ENCODE results near the gene DPH6.

DPH6 gene

DNA sequence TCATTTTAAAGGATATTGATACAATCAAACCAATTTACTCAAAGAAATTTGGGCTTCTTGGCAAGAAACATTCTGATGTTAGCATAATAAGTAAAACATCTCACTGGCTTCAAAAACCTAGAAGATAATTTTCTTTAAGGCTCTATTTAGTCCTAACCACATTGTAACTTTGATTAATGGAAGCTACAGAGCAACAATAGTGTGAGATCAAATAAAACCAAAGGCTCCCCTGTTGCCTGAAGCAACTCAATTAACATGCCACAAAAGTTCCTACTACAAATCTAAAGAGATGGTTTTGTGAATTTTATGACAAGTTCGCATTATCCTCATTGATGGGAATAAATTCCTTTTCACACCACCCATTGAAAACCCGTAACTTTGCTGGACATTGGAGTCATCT is 5.9 kb downstream of the DPH6 start:
- no peak for DNase-seq

- no peak for DNase-seq
Measured at GRCh38 chr15:35535365-35535916, 10.5 kb downstream of the DPH6 start.

GRCh38 chr15:35533130-35534110 is 12.5 kb downstream of the DPH6 start:
- no peak for DNase-seq

- no peak for DNase-seq
Measured at GRCh38 chr15:35530698-35531097, 15.3 kb downstream of the DPH6 start.

GRCh38 chr15:35529784-35530183 is 16.2 kb downstream of the DPH6 start:
- no peak for DNase-seq

DNA sequence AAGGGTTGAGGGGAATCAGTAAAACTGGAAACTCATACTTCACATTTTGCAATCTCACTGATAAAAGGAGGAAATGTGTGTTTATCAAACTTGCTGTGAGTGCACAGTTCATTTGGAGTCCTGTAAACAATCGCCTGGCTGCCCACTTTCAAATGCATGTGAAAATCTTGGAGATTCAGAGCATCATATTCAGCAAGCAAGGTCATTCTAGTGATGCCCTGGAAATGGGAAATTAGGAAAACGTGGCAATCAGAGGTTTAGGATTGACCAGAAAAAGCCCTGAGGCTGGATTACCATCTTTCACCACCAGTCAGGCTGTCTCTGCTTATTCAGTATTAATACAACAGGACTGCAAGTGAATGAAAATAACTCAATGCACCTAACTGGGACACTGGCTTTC is 23.9 kb downstream of the DPH6 start:
- no peak for DNase-seq

DNA sequence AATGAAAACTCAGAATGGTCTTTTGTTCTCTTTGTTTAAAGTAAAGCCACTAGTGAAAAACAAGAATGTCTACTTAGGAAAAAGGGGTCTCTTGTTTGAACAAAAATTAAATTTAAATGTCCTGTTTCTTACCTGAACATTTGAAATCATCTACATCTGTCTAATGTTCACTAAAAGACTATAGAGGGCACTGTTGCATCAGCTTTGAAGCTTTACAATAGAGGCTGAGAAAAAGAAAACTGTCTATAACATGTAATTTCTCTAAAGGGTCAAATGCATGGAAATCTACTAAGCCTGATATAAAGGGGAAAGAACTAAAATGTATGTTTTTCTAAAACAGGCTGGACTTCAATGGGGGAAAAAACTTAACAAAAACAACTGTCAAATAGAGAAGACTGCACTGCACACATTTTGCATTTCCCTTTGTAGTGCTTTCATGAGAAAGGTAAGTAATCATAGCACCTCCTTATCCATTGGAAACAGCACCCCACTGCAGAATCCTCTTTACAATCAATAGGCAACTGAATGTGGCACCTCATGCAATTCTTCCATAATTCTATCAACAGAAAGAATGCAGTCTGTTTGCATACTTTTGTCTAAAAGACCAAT is 26.3 kb downstream of the DPH6 start:
- no peak for DNase-seq

GRCh38 chr15:35519052-35519451 is 26.9 kb downstream of the DPH6 start:
- DNase-seq: no peak

GRCh38 chr15:35514759-35515158 is 31.2 kb downstream of the DPH6 start:
- DNase-seq: no peak

DNA sequence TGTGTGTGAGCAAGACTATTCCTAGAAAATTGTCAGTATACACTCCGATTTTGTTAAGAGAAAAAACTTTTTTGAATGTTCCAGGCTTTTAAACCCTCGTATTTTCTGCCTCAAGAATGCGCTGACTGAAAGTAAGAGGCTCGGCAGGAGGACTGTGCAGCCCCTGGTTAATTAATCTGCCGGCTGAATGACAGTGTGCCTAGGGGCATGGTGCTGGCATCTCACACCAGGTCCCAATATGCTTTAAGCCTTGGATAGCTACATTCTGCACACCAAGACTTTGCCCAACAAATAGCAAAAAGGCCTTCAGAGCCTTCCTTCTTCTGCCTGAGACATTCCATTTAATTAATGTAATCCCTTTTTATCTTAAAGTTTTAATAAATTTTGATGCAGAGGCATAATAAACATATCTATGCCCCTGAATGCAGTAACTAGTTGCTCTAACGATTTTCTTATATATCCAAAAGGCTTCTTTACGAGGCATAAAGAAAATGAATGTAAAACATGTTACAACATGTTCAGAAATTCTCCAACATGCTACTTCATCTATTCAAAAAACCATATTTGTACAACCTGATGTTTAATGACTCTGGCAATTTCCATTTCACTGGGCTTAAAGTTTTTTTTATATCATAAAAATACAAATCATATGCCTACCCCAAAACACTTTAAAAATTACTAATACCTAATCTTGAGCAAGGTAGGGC is 37.9 kb downstream of the DPH6 start:
- DNase-seq: no peak

GRCh38 chr15:35506272-35506870 is 39.6 kb downstream of the DPH6 start:
- no peak for DNase-seq

GRCh38 chr15:35505809-35506208 is 40.2 kb downstream of the DPH6 start:
- DNase-seq: no peak

- DNase-seq: no peak
Measured at GRCh38 chr15:35505141-35505540, 40.8 kb downstream of the DPH6 start.

DNA sequence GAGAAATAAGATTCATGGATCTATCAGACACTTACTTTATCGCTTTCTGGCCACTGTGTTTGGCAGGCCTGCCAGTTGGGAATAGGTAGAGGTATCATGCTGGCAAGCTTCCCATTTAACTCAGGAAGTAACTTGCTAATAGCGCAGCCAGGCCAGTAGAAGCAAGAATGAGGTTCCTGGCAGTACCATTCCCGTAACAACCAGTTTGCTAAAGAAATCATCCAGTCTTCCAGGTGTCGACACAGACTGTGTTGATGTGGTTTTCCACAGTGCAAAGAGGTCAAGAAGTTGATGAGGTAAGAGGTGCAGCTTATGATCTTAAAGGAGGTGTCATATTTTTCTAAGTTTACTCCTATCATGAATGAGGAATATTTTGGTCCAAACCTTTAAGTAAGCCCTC is 46.2 kb downstream of the DPH6 start:
- no peak for DNase-seq

- DNase-seq: no peak
Measured at GRCh38 chr15:35496585-35496984, 49.4 kb downstream of the DPH6 start.

DNA sequence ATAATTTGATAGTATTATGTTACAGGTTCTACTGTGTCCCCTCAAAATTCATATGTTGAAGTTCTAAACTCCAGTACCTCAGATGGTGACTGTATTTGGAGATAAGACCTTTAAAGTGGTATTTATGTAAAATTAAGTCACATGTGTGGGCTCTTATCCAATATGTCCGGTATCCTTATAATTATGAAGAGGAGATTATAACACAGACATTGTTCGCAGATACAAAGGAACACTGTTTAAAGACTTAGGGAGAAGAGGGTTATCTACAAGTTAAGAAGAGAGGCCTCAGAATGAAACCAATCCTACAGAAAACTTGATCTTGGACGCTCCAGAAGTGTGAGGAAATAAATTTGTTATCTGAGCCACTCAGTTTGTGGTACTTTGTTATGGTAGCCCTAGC is 50.9 kb downstream of the DPH6 start:
- DNase-seq: no peak

DNA sequence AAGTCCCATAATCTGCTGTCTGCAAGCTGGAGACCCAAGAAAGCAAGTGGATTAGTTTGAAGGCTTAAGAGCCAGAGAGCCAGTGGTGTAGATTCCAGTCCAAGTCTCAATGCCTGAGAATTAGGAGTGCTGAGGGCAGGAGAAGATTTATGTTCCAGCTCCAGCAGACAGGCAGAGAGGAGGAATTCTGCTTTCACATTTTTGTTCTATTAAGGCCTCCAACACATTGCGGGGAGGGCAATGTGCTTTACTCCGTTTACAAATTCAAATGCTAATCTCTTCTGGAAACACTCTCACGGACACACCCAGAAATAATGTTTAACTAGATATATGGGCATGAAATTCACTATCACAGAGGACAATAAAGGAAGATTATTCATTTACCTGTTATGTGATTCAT is 54.0 kb downstream of the DPH6 start:
- DNase-seq: no peak

- DNase-seq: no peak
Measured at GRCh38 chr15:35491173-35491572, 54.8 kb downstream of the DPH6 start.

- no peak for DNase-seq
Measured at GRCh38 chr15:35490511-35490910, 55.5 kb downstream of the DPH6 start.

GRCh38 chr15:35487417-35487816 is 58.5 kb downstream of the DPH6 start:
- no peak for DNase-seq

GRCh38 chr15:35486296-35486695 is 59.7 kb downstream of the DPH6 start:
- no peak for DNase-seq

DNA sequence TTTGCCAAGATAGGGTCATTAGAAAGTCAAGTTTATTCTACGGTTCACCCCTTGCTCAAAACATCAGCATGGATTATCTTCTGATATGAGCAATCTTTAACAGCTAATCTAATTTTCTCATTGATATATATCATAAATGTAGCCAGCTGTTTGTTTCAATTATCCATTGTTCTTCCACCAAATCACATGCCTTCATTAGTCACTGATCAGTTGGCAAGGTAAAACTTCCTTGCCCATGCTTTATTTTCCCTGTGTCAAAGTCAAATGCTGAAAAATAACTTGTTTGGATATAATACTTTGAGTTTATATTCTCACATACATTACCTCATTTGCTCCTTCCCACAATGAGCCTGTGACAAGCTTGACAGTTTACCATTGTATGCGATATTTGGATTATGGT is 60.6 kb downstream of the DPH6 start:
- no peak for DNase-seq

Data from activated CD4-positive, alpha-beta T cell treated with anti-CD3 and anti-CD28 coated beads for 4 hours (primary cell).